ENCODE data around the gene CD44. TPM values are rescaled to one million over a fixed set of nuclear protein-coding genes. Genes with fewer than 3 reads are reported as not detected.

The CD44 gene
- total and polyA plus RNA-seq, 2 experiments from 2014 or later: 8.5 to 41.3 TPM

DNA sequence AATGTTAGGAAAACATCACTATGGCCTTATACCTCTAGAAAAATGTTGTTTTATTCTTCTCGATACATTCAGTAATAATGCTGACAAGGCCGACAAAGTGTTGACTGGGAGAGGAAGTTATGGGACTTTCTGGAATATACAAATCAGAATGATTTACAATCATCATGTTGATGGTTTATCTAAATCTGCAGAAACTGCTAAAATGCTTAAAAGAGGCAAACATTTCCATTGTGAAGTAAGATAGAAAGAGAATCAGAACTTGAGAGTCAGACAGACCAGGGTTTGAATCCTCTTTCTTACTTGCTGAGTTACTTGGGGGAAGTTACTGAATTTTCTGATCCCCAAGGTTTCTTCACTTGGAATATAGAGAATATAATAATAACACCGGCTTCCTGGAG, 89.4 kb downstream of the CD44 start:
- TF ChIP-seq, protein P1, sequence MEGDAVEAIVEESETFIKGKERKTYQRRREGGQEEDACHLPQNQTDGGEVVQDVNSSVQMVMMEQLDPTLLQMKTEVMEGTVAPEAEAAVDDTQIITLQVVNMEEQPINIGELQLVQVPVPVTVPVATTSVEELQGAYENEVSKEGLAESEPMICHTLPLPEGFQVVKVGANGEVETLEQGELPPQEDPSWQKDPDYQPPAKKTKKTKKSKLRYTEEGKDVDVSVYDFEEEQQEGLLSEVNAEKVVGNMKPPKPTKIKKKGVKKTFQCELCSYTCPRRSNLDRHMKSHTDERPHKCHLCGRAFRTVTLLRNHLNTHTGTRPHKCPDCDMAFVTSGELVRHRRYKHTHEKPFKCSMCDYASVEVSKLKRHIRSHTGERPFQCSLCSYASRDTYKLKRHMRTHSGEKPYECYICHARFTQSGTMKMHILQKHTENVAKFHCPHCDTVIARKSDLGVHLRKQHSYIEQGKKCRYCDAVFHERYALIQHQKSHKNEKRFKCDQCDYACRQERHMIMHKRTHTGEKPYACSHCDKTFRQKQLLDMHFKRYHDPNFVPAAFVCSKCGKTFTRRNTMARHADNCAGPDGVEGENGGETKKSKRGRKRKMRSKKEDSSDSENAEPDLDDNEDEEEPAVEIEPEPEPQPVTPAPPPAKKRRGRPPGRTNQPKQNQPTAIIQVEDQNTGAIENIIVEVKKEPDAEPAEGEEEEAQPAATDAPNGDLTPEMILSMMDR (IDR thresholded peaks at IDR 0.05; ENCODE audit: low read depth, low read length): no peak
- Histone ChIP-seq H3K27me3 (no peaks in the 10 kb centered on the region), H3K27ac (no peak overlapping the region), H3K36me3 (no peaks in the 10 kb centered on the region), H3K4me1 (ENCODE audit: low read depth) (peaks cover 34% of the 10 kb centered on the region), H3K9me3 (ENCODE audit: low read depth) (no peaks in the 10 kb centered on the region), H3K4me3 (no peak overlapping the region)
- no peak for DNase-seq (ENCODE audit: low read depth in 1 of 2, low spot score in 1 of 2)

GRCh38 chr11:35230388-35230787, 91.4 kb downstream of the CD44 start:
- Histone ChIP-seq H3K4me1 (ENCODE audit: low read depth) (peaks cover 29% of the 10 kb centered on the region), H3K36me3 (no peaks in the 10 kb centered on the region), H3K27ac (peak overlapping the region; percentile 68), H3K27me3 (no peaks in the 10 kb centered on the region), H3K4me3 (no peak overlapping the region), H3K9me3 (ENCODE audit: low read depth) (no peaks in the 10 kb centered on the region)
- TF ChIP-seq, protein P1 (IDR thresholded peaks at IDR 0.05; ENCODE audit: low read depth, low read length): no peak
- DNase-seq (ENCODE audit: low read depth in 1 of 2, low spot score in 1 of 2): no peak

DNA sequence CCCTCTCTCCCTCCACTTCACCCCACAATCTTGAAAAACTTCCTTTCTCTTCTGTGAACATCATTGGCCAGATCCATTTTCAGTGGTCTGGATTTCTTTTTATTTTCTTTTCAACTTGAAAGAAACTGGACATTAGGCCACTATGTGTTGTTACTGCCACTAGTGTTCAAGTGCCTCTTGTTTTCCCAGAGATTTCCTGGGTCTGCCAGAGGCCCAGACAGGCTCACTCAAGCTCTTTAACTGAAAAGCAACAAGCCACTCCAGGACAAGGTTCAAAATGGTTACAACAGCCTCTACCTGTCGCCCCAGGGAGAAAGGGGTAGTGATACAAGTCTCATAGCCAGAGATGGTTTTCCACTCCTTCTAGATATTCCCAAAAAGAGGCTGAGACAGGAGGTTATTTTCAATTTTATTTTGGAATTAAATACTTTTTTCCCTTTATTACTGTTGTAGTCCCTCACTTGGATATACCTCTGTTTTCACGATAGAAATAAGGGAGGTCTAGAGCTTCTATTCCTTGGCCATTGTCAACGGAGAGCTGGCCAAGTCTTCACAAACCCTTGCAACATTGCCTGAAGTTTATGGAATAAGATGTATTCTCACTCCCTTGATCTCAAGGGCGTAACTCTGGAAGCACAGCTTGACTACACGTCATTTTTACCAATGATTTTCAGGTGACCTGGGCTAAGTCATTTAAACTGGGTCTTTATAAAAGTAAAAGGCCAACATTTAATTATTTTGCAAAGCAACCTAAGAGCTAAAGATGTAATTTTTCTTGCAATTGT, 92.3 kb downstream of the CD44 start:
- peak in 1 of 2 donors; percentile 67 for DNase-seq (ENCODE audit: low read depth in 1 of 2, low spot score in 1 of 2)
- H3K27ac ChIP-seq: peak overlapping the region; percentile 68
- no peak overlapping the region for H3K4me3 ChIP-seq
- TF ChIP-seq, protein P1 (IDR thresholded peaks at IDR 0.05; ENCODE audit: low read depth, low read length): no peak
- H3K27me3 ChIP-seq: no peaks in the 10 kb centered on the region
- H3K36me3 ChIP-seq: no peaks in the 10 kb centered on the region
- peaks cover 29% of the 10 kb centered on the region for H3K4me1 ChIP-seq (ENCODE audit: low read depth)
- H3K9me3 ChIP-seq (ENCODE audit: low read depth): no peaks in the 10 kb centered on the region

- H3K4me1 ChIP-seq (ENCODE audit: low read depth): peaks cover 41% of the 10 kb centered on the region
- H3K36me3 ChIP-seq: no peaks in the 10 kb centered on the region
- no peak overlapping the region for H3K4me3 ChIP-seq
- H3K27me3 ChIP-seq: no peaks in the 10 kb centered on the region
- no peak overlapping the region for H3K27ac ChIP-seq
- no peak for DNase-seq (ENCODE audit: low read depth in 1 of 2, low spot score in 1 of 2)
- TF ChIP-seq, protein P1 (IDR thresholded peaks at IDR 0.05; ENCODE audit: low read depth, low read length): no peak
- no peaks in the 10 kb centered on the region for H3K9me3 ChIP-seq (ENCODE audit: low read depth)
Observed at GRCh38 chr11:35232891-35233330, 93.9 kb downstream of the CD44 start.

DNA sequence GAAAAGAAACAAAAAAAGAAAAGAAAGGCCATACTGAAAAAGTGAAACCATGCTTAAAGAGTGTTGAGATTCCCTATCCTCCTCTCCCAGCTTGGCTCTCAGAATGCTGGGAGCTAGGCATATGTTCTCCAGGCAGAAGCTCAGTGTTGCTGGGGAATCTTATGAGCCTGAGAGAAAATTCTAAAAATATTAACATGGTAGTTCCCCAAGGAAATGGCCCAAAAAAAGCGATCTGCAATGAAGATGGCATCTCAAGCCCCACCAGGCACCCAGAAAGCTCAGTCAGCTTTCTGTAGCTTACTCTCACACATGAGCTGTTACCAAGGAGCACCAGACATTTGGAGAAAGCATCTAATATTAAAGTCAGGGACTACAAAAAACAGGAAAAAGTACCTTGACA, 94.5 kb downstream of the CD44 start:
- Histone ChIP-seq H3K27me3 (no peaks in the 10 kb centered on the region), H3K9me3 (ENCODE audit: low read depth) (no peaks in the 10 kb centered on the region), H3K27ac (no peak overlapping the region), H3K36me3 (no peaks in the 10 kb centered on the region), H3K4me1 (ENCODE audit: low read depth) (peaks cover 42% of the 10 kb centered on the region), H3K4me3 (no peak overlapping the region)
- TF ChIP-seq, protein P1 (IDR thresholded peaks at IDR 0.05; ENCODE audit: low read depth, low read length): no peak
- no peak for DNase-seq (ENCODE audit: low read depth in 1 of 2, low spot score in 1 of 2)

Measured in cardiac muscle cell (in vitro differentiated cells and primary cell).